WERI-Rb-1 (cell line): ENCODE results near the gene ANKS1A.
"Not testable (repeated sequence)": the region's sequence is repeated elsewhere in the genome, so short reads cannot be mapped to it uniquely, and the experiment has no call there.

Experiments
- DNase-seq: peaks from one replicate; pipeline ENCODE4 v3.0.0-alpha.2; 2020
- H3K27ac ChIP-seq: fragments of 250-450 bp; sonication (Bioruptor Pico); 2 replicates; pipeline ENCODE4 v1.5.1; 2020; ENCODE audit warnings: mild to moderate bottlenecking, moderate library complexity
- H3K27me3 ChIP-seq: fragments of 250-450 bp; sonication (Bioruptor Pico); 2 replicates; pipeline ENCODE4 v1.5.1; 2021; ENCODE audit warnings: mild to moderate bottlenecking, low read depth, moderate library complexity; ENCODE audit not compliant: insufficient read depth, severe bottlenecking
- H3K36me3 ChIP-seq: fragments of 250-450 bp; sonication (Bioruptor Pico); 2 replicates; pipeline ENCODE4 v1.5.1; 2020; ENCODE audit warnings: mild to moderate bottlenecking, moderate library complexity
- H3K4me3 ChIP-seq: 2 replicates; pipeline ENCODE4 v1.5.1; 2011; ENCODE audit warnings: low read depth, mild to moderate bottlenecking, control low read depth, low read length
- H3K9me3 ChIP-seq: fragments of 250-450 bp; sonication (Bioruptor Pico); 2 replicates; pipeline ENCODE4 v1.5.1; 2021; ENCODE audit warnings: mild to moderate bottlenecking, moderate library complexity; ENCODE audit not compliant: severe bottlenecking
- TF ChIP-seq, protein P1 (sequence below): IDR thresholded peaks from 2 replicates; pipeline ENCODE4 v1.5.1; 2011; ENCODE audit warnings: low read depth, mild to moderate bottlenecking, control low read depth, inconsistent platforms, low read length

Gene ANKS1A

GRCh38 chr6:34926655-34927054 is 37.6 kb downstream of the ANKS1A start:
- Histone ChIP-seq H3K27ac (no peak overlapping the region), H3K27me3 (no peaks in the 10 kb centered on the region), H3K9me3 (no peaks in the 10 kb centered on the region), H3K4me3 (no peak overlapping the region), H3K36me3 (no peaks in the 10 kb centered on the region)
- no peak for DNase-seq
- TF ChIP-seq, protein P1, sequence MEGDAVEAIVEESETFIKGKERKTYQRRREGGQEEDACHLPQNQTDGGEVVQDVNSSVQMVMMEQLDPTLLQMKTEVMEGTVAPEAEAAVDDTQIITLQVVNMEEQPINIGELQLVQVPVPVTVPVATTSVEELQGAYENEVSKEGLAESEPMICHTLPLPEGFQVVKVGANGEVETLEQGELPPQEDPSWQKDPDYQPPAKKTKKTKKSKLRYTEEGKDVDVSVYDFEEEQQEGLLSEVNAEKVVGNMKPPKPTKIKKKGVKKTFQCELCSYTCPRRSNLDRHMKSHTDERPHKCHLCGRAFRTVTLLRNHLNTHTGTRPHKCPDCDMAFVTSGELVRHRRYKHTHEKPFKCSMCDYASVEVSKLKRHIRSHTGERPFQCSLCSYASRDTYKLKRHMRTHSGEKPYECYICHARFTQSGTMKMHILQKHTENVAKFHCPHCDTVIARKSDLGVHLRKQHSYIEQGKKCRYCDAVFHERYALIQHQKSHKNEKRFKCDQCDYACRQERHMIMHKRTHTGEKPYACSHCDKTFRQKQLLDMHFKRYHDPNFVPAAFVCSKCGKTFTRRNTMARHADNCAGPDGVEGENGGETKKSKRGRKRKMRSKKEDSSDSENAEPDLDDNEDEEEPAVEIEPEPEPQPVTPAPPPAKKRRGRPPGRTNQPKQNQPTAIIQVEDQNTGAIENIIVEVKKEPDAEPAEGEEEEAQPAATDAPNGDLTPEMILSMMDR, result no peak

DNA sequence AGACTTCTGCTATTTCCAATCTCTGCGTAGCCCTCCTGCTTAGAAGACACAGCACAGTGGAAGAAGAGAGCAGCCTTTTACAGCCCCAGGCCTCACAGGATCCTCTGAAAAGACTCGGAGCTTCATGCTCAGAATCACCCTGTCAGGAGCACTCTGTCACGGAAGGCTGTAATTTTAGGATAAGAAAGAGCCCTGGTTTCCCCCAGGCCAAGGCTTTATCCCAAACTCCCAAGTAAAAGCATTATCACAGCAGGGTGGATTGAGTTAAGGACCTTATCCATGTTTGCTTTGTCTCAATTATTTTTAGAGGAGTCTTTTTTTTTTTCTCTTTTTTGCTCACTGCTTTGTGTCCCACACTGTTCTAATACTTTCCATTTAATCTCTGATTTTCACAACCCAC is 39.2 kb downstream of the ANKS1A start:
- Histone ChIP-seq H3K27ac (0 out of 2 replicates have a peak overlapping the region, but pooled peaks have one; percentile 10), H3K36me3 (no peaks in the 10 kb centered on the region), H3K9me3 (no peaks in the 10 kb centered on the region), H3K27me3 (no peaks in the 10 kb centered on the region), H3K4me3 (no peak overlapping the region)
- TF ChIP-seq, protein P1, result no peak
- DNase-seq, result peak; percentile 22

DNA sequence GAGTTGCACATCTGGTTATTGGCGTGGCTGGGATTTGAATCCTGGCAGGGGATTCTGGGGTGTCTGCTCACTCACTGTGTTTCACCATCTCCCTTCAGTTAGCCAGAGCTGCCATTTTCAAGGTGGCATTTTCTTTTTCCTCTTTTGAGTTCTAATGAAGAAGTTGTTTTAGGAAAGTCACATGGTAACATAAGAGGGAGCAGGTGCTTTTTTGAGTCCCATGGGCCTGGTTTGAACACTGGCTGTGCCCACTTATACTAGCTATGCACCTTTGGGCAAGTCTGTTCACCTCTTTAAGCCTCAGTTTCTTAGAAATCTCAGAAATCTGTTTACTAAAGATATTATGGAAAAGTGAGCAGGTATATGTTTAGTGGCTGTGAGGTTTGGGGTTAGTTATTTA is 39.6 kb downstream of the ANKS1A start:
- Histone ChIP-seq H3K27me3 (no peaks in the 10 kb centered on the region), H3K27ac (no peak overlapping the region), H3K9me3 (no peaks in the 10 kb centered on the region), H3K4me3 (no peak overlapping the region), H3K36me3 (no peaks in the 10 kb centered on the region)
- DNase-seq, result no peak
- TF ChIP-seq, protein P1, result no peak

- Histone ChIP-seq H3K27me3 (no peaks in the 10 kb centered on the region), H3K9me3 (no peaks in the 10 kb centered on the region), H3K27ac (no peak overlapping the region), H3K36me3 (no peaks in the 10 kb centered on the region), H3K4me3 (no peak overlapping the region)
- DNase-seq, result no peak
- TF ChIP-seq, protein P1, result no peak
These were observed 40.4 kb downstream of the ANKS1A start for GRCh38 chr6:34929241-34929978.

GRCh38 chr6:34930221-34930620 is 41.2 kb downstream of the ANKS1A start:
- DNase-seq, result no peak
- H3K27ac ChIP-seq, result no peak overlapping the region
- TF ChIP-seq, protein P1, result no peak
- no peaks in the 10 kb centered on the region for H3K36me3 ChIP-seq
- no peaks in the 10 kb centered on the region for H3K9me3 ChIP-seq
- no peak overlapping the region for H3K4me3 ChIP-seq
- H3K27me3 ChIP-seq, result no peaks in the 10 kb centered on the region

GRCh38 chr6:34932202-34932601 is 43.1 kb downstream of the ANKS1A start:
- H3K27me3 ChIP-seq, H3K27ac ChIP-seq, DNase-seq, H3K36me3 ChIP-seq, H3K9me3 ChIP-seq, H3K4me3 ChIP-seq: not testable (repeated sequence)
